Stimulated activated CD8-positive, alpha-beta memory T cell treated with anti-CD3 and anti-CD28 coated beads, Interleukin-12 subunit alpha, Interleukin-12 subunit beta, amount 100 ng/mL, for 1 hour (primary cell): ENCODE measurements around the gene NPIPB6.
A peak's percentile ranks its signal among the peaks of the same experiment; 100 is the strongest.
"Not testable (repeated sequence)": the region's sequence is repeated elsewhere in the genome, so short reads cannot be mapped to it uniquely, and the experiment has no call there.

Experiments used
- DNase-seq: peaks from one replicate; pipeline ENCODE4 v3.0.0-alpha.2; 2020; ENCODE audit warnings: low read depth

Gene NPIPB6

DNA sequence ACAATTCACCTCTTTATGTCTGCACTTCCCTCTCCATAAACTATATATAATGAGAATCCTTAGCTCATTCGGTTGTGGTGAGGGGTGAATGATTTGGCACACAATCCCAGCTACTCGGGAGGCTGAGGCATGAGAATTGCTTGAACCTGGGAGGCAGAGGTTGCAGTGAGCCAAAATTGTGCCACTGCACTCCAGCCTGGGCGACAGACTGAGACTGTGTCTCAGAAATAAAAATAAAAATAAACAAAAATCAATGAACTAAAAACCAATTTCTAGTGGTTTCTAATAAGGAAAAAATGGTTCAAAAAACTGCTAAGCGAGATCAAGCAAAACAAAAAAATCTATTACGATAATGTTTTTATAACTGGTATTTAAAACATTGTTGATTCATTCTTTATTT, at the start of gene NPIPB6:
Gene NPIPB6, minus strand, starts transcription at position 101 of the 400 bp plus-strand sequence. CDS start 686 bp downstream, outside the sequence.
- not testable (repeated sequence) for DNase-seq

DNA sequence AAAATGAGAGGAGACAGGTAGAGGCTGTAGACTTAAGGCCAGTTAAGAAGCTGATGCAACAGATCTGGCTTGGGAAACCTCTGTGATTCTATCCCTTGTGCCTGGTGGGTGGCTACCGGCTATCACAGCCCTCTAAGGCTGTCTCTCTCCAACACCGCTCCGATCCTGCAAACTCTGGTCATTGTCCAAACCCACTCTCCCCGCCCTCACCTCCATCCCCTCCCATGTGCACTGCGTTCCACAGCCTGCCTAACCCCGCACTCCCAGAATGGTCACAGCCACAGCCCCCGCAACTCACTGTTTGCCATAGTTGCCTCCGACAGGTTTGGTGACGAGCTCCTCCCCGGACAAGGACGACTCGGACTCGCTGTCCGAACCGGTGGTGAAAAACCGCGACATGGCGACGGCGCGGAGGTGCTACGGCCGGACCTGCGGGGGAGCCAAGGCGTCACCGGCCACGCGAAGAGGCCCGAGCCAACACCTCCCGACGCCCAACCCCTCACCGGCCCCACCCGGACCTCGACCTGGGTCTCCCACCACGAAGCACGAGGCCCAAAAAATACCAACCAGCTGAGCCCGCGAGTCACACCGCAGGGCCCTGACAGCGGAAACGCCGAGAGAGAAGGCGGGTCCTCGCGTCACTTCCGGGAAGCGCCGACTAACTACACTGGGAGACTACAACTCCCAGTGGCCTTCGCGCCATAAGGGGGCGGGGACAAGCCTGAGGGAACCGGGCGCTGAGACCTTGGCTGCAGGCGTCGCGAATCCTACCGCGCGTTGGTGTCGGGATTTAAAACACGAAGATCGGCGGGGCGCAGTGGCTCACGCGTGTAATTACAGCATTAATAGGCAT, 40.1 kb upstream of the NPIPB6 start, which contains the start of gene EIF3CL:
Gene EIF3CL, minus strand, starts transcription at position 622 of the 853 bp plus-strand sequence. Its CDS starts 223 bp downstream, at position 399.
- DNase-seq, result not testable (repeated sequence)

DNA sequence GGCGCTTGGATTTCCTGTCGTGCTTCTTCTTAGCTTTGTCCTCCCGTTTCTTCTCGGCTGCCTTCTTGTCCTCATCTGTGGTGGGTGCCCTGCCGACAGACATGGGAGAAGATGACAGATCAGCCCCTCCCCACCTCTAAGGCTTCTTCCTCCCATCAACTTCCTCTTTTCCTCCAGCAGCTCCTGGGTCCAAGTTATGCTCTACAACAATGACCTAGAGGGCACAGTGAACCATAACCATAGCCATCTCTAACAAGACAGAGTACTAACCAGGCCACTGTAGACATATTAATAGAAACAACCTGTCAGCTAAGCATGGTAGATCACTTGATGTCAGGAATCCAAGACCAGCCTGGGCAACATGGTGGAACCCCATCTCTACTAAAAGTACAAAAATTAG, 28.7 kb upstream of the NPIPB6 start:
- not testable (repeated sequence) for DNase-seq

DNA sequence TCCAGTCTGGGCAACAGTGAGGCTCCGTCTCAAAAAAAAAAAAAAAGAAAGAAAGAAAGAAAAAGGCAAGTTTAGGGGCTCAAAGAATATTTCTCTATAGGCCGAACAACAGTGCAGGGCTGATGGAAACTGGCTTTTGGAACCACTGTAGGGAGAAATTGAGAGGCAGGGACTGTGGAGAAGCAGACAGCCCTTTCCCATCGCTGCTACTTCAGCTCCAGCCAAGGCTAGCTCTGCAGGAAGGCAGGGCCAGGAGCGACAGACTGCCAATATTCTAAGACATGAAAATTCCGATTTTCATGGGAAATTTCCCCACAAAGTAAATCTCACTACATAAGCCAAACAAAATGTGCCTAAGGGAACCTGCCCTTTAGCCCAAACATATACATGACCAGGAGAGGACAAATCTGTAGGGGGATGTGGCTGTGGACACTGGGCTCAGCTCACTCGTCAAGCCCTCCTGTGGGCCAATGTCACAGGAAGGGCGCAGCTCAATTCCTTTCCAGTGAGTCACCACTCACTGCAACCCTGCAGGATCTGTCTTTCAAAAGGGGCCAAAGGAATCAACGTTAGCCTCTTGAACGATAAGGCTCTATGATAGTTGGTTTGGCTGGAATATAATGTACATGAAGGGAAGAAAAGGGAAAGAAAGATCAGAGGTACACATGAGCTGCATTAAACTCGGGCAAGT, 19.0 kb upstream of the NPIPB6 start:
- DNase-seq, result not testable (repeated sequence)

DNA sequence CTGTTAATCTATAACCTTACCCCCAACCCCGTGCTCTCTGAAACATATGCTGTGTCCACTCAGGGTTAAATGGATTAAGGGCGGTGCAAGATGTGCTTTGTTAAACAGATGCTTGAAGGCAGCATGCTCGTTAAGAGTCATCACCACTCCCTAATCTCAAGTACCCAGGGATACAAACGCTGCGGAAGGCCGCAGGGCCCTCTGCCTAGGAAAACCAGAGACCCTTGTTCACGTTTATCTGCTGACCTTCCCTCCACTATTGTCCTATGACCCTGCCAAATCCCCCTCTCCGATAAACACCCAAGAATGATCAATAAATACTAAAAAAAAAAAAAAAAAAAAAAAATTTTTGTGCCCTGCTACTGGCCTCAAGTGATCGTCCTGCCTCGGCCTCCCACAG, 14.5 kb upstream of the NPIPB6 start:
- not testable (repeated sequence) for DNase-seq

DNA sequence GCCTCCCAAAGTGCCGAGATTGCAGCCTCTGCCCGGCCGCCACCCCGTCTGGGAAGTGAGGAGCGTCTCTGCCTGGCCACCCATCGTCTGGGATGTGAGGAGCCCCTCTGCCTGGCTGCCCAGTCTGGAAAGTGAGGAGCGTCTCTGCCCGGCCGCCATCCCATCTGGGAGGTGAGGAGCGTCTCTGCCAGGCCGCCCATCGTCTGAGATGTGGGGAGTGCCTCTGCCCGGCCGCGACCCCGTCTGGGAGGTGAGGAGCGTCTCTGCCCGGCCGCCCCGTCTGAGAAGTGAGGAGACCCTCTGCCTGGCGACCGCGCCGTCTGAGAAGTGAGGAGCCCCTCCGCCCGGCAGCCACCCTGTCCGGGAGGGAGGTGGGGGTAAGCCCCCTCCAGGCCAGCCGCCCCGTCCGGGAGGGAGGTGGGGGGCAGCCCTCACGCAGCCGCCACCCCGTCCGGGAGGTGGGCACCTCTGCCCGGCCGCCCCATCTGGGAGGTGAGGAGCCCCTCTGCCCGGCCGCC, 13.9 kb upstream of the NPIPB6 start:
- not testable (repeated sequence) for DNase-seq

DNA sequence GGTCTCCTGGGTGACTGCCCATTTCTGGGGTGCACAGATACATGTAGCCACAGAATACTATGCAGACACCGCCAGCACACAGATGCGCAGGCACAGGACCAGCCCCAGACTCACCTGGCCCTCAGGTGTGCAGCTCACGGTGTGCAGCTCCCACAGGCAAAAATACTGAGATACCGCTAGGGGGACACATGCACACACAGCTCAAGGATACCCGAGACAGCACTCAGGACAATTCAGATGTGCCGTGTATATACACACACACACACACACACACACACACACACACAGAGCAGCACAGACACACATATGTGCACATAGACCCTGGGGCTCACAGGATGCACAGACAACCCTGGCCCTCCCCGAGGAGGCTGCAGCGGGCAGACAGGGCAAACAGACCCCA, 11.8 kb upstream of the NPIPB6 start:
- DNase-seq, result not testable (repeated sequence)

DNA sequence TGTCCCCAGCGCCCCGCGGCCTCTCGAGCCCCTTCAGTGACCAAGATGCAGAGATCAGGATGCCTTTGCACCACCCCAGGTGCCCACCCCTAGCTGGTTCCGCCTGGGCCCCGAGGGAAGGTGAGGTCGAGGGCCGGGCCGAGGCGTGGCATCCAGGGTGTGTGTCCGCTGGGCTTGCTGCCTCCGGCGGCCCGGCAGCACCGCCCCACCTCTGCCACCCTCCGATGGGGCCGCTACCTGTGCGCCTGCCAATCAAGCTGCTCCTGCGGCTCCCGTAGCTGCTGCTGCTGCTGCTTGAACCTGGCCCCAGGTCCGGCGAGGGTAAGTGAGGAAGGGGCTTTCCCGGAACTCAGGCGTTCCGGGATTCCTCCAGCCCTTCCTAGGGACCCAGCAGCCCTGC, 11.0 kb upstream of the NPIPB6 start:
- DNase-seq, result not testable (repeated sequence)

DNA sequence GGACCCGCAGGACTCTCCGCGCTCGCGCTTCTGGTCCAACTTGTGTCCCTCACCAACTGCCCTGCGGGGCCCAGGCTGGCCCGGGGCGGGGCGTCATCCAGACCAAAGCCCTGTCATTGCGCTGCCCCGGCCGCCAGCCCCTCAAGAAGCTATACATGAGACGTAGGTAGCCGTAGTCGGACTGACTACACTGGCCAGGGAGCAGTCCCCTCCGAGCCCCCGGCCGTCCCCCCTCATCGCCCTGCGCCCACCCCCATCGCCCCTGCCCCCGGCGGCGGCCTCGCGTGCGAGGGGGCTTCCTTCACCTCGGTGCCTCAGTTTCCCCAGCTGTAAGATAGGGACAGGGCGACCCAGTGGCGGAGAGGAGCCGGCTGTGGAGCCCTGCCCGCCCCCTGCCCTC, 4.6 kb upstream of the NPIPB6 start:
- DNase-seq, result not testable (repeated sequence)

DNA sequence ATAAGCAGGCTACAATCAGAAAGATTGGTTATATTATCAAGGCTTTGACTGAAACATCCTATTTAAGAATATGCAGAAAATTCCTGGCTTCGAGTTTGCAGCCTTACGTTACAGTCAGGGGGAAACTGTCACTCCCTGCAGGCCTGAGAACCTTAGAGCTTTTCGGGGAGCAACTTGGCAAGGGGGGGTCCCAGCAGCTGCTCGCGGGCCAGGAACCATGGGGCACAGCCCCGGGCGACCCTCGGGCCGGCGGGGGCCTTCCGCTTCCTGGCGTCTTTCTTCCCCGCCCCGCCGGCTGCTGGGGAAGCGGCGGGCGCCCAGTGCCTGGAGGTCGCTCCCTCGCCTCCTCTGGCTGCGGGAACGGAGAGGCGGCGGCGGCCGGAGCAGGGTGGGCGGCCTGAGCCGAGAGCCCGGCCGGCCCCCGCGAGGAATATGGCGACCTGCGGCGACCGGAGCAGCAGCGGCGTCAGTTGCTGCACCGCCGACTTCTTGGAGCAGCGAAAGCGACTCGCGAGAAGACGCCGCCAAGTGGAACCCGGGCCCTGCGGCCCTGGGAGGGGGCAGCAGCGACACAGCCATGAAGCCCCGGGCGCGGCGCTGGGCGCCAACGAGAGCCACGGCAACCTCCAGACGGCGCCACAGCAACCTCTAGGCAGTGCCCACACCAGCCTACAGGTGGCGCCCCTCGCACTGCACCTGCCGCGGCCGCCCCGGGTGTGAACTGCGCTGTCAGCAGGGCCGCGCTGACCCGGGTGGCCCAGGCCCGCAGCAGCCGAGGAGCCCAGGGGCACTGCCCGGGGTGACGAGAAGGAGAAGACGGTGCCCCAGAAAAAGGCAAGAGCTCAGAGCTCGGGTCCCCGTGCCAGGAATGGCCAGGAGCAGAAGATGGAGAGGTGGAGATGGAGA, 1.2 kb upstream of the NPIPB6 start:
- not testable (repeated sequence) for DNase-seq

DNA sequence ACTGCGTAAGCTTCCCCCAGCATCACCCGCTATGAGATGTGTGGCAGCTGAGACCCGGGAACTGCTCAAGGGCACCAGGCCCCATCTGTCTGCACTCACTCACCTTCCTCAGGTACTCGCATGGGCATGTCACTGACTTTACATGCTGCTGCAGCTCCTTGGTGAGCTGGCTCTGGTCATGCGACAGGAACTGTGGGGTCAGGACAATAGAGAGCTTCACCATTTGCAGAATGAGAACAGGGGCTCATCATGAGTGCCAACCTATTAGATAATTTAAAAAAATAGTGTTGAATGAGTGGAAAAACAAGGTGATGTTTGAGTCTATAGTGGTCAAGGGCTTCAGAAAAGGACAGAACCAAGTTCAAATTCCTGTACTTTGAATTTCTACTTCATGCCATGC, 708 bp downstream of the NPIPB6 start:
- DNase-seq, result not testable (repeated sequence)

DNA sequence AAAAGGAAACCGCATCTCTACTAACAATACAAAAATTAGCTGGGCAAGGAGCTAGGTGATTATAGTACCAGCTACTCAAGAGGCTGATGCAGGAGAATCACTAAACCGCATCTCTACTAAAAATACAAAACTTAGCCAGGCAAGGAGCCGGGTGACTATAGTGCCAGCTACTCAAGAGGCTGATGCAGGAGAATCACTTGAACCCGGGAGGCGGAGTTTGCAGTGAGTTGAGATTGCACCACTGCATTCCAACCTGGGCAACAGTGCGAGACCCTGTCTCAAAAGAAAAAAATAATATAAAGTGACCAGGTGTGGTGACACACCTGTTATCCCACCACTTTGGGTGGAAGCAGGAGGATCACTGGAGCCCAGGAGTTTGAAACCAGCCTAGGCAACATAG, 25.1 kb downstream of the NPIPB6 start:
- not testable (repeated sequence) for DNase-seq

DNA sequence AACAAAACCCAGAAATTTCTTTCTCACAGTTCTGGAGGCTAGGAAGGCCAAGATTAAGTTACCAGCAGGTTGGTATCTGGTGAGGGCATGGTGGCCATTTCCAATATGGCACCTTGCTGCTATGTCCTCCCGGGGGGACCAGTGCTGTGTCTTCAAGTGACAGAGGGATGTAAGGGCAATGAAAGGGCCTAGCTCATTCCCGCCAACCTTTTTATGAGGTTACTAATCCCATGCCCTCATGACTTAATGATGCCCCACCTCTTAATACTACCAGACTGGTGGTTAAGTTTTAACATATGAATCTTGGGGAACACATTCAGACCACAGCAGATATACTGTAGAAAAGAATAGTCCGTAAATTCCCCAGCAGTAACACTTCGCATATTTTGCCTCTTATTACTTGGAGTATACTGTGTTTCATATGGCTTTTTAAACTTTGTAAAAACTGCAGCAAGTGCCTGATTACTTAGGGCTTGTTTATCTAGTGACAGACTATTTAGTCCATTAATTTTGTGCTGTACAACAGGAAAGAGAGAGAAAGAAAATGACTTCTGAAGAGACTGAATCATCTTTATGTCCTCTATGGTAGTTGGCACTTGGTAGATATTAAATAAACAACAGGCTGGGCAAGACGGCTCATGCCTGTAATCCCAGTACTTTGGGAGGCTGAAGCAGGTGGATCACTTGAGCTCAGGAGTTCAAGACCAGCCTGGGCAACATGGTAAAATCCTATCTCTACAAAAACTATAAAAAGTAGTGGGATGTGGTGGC, 26.2 kb downstream of the NPIPB6 start:
- not testable (repeated sequence) for DNase-seq

DNA sequence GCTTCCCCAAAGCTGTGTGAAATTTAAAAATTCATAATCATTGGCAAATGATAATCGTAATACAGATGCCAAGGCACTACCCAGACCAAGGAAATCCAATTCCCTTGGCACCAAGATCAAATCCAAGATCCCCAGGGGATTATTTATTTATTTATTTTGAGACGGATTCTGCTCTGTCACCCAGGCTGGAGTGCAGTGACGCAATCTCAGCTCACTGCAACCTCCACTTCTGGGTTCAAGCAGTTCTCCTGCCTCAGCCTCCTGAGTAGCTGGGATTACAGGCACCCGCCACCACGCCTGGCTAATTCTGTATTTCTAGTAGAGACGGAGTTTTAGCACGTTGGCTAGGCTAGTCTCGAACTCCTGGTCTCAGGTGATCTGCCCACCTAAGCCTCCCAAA, 27.6 kb downstream of the NPIPB6 start:
- not testable (repeated sequence) for DNase-seq

DNA sequence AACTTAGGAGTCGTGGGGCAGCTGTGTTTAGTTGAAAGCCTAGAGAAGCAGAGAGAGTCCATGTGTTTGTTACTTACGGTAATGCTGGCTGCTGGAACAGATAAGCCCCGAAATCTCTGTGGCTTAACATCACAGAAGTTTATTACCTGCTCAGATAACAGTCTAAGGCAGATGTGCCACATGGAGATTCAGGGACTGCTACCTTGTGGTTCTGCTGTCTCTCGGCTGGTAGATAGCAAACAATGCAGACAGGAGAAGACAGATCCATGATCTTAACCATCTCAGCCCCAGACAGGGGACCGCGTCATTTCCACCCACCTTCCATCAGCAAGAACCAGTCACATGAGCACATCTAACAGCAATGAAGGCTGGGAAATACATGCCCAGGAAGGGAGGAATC, 30.7 kb downstream of the NPIPB6 start:
- DNase-seq, result not testable (repeated sequence)

DNA sequence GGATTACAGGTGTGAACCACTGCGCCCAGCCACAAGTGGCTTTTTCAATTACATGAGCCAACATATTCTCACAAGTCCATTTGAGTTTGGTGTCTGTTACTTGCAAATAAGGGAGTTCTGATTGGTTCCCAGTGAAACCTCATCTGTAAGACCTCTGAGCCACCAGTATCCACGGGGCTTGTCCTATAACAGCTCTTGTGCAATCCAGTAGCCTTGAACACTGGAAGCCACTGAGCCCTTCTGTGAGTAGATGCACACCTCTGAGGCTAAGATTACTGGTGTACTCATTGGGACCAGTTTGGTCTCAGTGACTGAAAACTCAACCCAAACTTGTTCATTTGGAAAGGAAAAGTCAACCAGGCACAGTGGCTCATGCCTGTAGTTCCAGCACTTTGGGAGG, 32.3 kb downstream of the NPIPB6 start:
- DNase-seq, result not testable (repeated sequence)

DNA sequence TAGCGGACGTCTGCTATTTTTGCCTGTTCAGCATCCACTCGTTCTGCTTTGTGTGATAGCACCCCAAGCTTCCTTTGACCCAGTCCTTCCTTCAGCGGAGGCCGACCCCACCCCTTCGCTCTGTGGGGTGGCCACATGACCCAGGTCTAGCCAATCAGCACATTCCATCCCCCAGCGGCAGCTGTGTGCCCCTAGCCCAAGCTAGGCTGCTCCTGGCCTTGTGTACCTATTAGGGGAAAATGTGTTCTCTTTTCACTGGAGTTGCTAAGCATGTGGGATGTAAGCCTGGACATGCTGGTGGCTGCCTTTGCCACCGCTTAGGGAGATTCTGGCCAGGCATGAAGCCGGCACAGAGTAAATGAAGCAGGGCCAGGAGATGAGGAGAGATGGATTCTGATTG, 33.1 kb downstream of the NPIPB6 start:
- not testable (repeated sequence) for DNase-seq

DNA sequence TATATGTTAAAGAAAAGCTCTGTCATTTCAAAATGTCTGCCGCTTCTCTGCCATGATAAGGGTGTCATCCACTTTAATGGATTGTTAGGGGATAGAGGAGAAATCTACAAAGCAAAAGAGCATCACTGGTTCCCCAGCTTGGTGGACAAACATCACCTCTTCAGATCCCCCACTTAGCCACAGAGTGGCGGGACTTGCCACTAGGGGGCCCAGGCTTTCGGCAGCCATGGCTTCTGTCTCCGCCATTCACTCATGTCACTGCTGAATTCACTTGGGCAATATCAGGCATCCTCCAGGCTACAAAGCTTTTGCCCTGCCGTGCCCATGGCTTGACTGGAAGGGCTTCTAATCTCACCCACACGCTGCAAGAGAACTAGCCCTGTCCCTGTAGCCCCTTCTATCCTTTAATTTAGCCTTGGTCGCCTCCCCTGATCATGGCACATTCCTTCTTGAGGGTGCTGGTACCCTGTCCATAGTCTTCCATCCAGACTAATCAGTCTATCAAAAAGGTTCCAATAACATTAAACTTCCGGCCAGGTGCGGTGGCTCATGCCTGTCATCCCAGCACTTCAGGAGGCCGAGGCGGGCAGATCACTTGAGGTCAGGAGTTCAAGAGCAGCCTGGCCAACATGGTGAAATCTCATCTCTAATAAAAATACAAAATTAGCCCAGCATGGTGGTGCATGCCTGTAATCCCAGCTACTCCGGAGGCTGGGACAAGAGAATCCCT, 36.3 kb downstream of the NPIPB6 start:
- peak; percentile 57 for DNase-seq

DNA sequence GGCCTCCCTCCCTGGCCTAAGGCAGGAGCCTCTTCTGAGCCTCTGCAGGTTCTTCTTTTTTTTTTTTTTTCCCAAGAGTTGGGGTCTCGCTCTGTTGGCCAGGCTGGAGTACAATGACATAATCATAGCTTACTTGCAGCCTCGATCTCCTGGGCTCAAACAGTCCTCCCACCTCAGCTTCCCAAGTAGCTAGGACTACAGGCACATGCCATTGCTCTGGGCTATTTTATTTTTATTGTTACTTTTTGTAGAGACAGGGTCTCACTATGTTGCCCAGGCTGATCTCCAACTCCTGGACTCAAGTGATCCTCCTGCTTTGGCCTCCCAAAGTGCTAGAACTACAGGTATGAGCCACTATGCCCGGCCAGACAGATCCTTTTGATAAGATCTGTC, 38.4 kb downstream of the NPIPB6 start:
- DNase-seq, result no peak

DNA sequence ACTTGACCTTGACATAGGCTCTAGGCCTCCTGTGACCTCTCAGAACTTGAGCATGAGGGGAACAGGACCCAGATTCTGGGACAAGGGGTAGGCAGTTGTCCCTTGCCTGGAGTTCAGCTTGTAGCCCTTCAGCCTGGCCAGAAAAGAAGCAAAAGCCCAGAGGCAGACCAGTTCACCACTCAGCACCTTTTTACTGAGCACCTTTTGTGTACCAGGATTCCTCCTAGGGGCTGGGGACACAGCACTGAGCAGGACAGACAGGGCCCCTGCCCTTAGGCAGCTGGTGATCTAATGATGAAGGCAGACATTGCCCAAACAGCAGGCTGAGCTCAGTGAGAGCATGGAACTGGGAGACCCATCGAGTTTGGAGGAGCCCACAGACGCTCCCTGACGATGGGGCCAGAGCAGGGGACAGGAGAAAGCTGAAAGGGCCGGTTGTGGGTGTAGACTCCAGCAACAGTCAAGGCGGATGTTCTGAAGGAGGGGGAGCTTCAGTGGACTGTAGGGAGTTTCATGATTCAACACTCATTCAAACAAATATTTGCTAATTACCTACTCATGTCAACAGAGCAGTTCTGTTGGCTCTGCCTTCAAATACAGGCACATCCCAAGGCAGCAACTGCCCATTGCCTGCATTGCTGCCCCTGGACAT, 38.9 kb downstream of the NPIPB6 start:
- no peak for DNase-seq
